ENCODE data around the gene PHF2.

The PHF2 gene

GRCh38 chr9:93701494-93702218 lies 125.3 kb downstream of the PHF2 start:
- no peak for DNase-seq (ENCODE audit: low spot score)

GRCh38 chr9:93702261-93702660 lies 125.9 kb downstream of the PHF2 start:
- no peak for DNase-seq (ENCODE audit: low spot score)

- DNase-seq (ENCODE audit: low spot score), result no peak
Measured at GRCh38 chr9:93708289-93708986, 132.1 kb downstream of the PHF2 start.

- no peak for DNase-seq (ENCODE audit: low spot score)
Measured at GRCh38 chr9:93708987-93709302, 132.6 kb downstream of the PHF2 start.

- DNase-seq (ENCODE audit: low spot score), result no peak
Measured at GRCh38 chr9:93709600-93710369, 133.4 kb downstream of the PHF2 start.

- no peak for DNase-seq (ENCODE audit: low spot score)
Measured at GRCh38 chr9:93710370-93710723, 134.0 kb downstream of the PHF2 start.

GRCh38 chr9:93711002-93711401 lies 134.6 kb downstream of the PHF2 start:
- DNase-seq (ENCODE audit: low spot score), result no peak

GRCh38 chr9:93712896-93713295 lies 136.5 kb downstream of the PHF2 start:
- DNase-seq (ENCODE audit: low spot score), result no peak

GRCh38 chr9:93713716-93714115 lies 137.3 kb downstream of the PHF2 start:
- DNase-seq (ENCODE audit: low spot score), result no peak

GRCh38 chr9:93721417-93721965 lies 145.1 kb downstream of the PHF2 start:
- DNase-seq (ENCODE audit: low spot score), result no peak

- DNase-seq (ENCODE audit: low spot score), result no peak
Measured at GRCh38 chr9:93724852-93725251, 148.5 kb downstream of the PHF2 start.

- DNase-seq (ENCODE audit: low spot score), result no peak
Measured at GRCh38 chr9:93725382-93725781, 149.0 kb downstream of the PHF2 start.

- no peak for DNase-seq (ENCODE audit: low spot score)
Measured at GRCh38 chr9:93726147-93726546, 149.8 kb downstream of the PHF2 start.
